Cerebellar cortex (tissue), 1 donor: ENCODE data around the gene IFT122.

Experiments used
- DNase-seq: peaks from one replicate; pipeline ENCODE4 v3.0.0-alpha.2; 2015; ENCODE audit warnings: low spot score

The IFT122 gene

DNA sequence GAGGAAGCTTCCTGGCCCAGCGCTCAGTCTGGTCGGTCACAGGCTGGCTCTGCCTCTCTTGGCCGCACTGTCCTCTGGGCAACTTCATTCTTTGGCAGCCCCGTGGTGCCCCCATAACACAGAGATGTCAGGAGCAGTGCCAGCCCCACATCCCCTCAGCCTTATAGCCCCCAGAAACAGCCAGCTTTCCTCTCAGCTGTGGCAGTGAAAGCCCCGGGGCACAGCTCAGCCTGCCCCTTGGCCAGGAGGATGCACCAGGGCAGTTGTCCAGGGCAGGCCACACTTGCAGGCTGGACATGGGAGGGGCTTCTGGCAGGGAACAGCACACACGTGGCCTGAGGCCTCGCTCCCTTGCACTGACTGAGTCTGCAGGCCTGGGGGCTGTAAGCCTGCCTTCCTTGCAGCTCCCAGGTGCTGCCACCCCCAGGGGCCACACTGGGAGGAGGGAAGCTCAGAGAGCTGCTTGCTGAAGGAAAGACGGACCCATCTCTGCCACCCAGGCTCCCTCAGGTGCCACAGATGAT, 78.1 kb downstream of the IFT122 start:
- DNase-seq, result no peak

DNA sequence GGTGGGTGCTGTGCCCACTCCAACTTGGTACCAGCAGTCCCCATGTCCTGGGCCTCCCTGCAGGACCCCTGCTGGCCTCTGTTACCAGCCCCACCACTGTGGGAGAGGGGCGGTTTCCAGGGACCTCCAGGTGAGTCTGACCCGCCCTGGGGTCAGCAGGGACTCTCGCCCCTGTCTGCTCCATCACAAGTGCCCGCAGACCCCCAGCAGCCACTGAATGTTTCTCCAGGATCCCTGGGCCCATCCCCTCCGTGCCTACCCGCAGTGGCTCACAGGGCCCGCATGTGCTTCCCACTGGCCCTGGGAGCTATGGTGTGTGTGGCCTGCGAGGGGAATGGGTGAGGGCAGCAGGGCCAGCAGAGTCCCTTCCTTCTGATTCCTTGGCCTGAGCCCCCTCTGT, 78.6 kb downstream of the IFT122 start:
- no peak for DNase-seq

GRCh38 chr3:129519449-129519848, 79.4 kb downstream of the IFT122 start:
- no peak for DNase-seq

GRCh38 chr3:129519896-129520715, 80.1 kb downstream of the IFT122 start:
- DNase-seq, result no peak

- DNase-seq, result no peak
Measured at GRCh38 chr3:129520960-129521359, 80.9 kb downstream of the IFT122 start.

GRCh38 chr3:129521611-129522010, 81.6 kb downstream of the IFT122 start:
- no peak for DNase-seq

GRCh38 chr3:129522953-129523352, 82.9 kb downstream of the IFT122 start:
- DNase-seq, result no peak

- no peak for DNase-seq
Measured at GRCh38 chr3:129524081-129524480, 84.1 kb downstream of the IFT122 start.

DNA sequence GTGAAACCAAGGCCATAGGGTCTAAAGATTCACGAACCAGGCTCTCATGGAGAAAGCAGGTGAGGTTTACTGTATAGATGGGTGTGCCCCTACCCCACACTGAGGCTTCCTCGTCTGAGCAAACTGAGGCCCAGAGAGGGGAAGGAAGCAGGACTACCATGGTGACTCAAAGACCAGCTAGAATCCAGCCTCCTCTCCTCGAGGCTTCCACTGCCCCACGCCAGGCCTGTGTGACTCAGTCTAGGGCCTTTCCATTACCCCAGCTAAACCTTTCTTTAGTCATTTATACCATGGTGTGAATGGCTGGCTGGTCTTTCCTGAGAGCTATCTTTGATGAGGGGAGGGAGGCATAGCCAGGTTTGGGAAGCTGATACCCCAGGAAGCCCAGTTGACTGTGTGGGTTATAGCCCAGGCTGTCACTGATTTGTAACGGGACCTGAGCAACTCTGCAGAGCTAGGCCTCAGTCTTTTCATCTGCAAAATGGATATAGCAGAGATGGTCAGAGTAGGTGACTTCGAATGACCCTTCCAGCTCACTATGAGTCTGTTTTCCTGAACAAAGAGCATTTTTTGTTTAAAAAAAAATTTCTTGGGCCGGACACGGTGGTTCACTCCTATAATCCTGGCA, 85.4 kb downstream of the IFT122 start:
- no peak for DNase-seq

- no peak for DNase-seq
Measured at GRCh38 chr3:129526121-129526900, 86.3 kb downstream of the IFT122 start.

DNA sequence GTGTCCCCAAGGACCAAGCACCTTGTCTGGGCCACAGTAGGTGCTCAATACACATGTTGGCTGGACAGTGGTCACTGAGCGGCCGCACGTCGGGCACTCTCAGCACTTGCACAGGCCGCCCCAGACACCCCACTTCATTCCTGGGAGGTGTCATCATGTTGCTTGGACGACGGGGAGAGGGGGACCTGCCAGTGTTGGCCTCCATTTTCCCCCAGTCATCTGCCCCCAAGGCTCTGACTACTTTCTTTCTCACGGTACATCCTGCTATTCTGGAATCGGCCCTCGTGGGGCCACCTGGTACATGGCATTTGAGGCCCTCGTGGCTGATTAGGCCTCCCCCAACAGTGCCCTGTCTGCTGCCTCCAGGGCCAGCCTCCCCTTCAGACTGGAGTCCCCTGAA, 87.2 kb downstream of the IFT122 start:
- DNase-seq, result no peak

DNA sequence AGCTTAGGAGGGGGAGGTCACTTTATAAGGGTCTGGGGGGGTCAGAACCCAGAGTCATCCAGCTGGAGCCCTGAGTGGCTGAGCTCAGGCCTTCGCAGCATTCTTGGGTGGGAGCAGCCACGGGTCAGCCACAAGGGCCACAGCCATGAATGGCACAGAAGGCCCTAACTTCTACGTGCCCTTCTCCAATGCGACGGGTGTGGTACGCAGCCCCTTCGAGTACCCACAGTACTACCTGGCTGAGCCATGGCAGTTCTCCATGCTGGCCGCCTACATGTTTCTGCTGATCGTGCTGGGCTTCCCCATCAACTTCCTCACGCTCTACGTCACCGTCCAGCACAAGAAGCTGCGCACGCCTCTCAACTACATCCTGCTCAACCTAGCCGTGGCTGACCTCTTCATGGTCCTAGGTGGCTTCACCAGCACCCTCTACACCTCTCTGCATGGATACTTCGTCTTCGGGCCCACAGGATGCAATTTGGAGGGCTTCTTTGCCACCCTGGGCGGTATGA, 88.6 kb downstream of the IFT122 start, which contains the start of gene RHO:
TSS of gene RHO (plus strand) at position 51 of the 512 bp plus-strand sequence. CDS start at position 146, 95 bp downstream.
- DNase-seq, result no peak

GRCh38 chr3:129529436-129530210, 89.6 kb downstream of the IFT122 start:
- no peak for DNase-seq

DNA sequence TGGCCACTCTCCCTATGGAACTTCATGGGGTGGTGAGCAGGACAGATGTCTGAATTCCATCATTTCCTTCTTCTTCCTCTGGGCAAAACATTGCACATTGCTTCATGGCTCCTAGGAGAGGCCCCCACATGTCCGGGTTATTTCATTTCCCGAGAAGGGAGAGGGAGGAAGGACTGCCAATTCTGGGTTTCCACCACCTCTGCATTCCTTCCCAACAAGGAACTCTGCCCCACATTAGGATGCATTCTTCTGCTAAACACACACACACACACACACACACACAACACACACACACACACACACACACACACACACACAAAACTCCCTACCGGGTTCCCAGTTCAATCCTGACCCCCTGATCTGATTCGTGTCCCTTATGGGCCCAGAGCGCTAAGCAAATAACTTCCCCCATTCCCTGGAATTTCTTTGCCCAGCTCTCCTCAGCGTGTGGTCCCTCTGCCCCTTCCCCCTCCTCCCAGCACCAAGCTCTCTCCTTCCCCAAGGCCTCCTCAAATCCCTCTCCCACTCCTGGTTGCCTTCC, 90.3 kb downstream of the IFT122 start:
- DNase-seq, result no peak

DNA sequence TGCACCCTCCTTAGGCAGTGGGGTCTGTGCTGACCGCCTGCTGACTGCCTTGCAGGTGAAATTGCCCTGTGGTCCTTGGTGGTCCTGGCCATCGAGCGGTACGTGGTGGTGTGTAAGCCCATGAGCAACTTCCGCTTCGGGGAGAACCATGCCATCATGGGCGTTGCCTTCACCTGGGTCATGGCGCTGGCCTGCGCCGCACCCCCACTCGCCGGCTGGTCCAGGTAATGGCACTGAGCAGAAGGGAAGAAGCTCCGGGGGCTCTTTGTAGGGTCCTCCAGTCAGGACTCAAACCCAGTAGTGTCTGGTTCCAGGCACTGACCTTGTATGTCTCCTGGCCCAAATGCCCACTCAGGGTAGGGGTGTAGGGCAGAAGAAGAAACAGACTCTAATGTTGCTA, 90.8 kb downstream of the IFT122 start:
- DNase-seq, result no peak

DNA sequence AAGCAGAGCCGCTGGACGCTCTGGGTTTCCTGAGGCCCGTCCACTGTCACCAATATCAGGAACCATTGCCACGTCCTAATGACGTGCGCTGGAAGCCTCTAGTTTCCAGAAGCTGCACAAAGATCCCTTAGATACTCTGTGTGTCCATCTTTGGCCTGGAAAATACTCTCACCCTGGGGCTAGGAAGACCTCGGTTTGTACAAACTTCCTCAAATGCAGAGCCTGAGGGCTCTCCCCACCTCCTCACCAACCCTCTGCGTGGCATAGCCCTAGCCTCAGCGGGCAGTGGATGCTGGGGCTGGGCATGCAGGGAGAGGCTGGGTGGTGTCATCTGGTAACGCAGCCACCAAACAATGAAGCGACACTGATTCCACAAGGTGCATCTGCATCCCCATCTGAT, 91.7 kb downstream of the IFT122 start:
- no peak for DNase-seq

- DNase-seq, result no peak
Measured at GRCh38 chr3:129532261-129532660, 92.2 kb downstream of the IFT122 start.

GRCh38 chr3:129533406-129533805, 93.4 kb downstream of the IFT122 start:
- no peak for DNase-seq

DNA sequence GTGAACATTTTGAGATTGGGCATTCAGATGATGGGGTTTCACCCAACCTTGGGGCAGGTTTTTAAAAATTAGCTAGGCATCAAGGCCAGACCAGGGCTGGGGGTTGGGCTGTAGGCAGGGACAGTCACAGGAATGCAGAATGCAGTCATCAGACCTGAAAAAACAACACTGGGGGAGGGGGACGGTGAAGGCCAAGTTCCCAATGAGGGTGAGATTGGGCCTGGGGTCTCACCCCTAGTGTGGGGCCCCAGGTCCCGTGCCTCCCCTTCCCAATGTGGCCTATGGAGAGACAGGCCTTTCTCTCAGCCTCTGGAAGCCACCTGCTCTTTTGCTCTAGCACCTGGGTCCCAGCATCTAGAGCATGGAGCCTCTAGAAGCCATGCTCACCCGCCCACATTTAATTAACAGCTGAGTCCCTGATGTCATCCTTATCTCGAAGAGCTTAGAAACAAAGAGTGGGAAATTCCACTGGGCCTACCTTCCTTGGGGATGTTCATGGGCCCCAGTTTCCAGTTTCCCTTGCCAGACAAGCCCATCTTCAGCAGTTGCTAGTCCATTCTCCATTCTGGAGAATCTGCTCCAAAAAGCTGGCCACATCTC, 94.5 kb downstream of the IFT122 start:
- DNase-seq, result no peak

DNA sequence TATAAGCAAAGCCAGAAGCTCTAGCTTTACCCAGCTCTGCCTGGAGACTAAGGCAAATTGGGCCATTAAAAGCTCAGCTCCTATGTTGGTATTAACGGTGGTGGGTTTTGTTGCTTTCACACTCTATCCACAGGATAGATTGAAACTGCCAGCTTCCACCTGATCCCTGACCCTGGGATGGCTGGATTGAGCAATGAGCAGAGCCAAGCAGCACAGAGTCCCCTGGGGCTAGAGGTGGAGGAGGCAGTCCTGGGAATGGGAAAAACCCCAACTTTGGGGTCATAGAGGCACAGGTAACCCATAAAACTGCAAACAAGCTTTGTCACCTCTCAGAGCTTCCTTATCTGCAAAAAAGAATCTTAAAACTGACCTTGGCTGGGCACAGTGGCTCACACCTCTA, 95.1 kb downstream of the IFT122 start:
- no peak for DNase-seq

GRCh38 chr3:129536374-129536667, 96.3 kb downstream of the IFT122 start:
- no peak for DNase-seq
